ENCODE results near the gene HLX. TPM values are rescaled to one million over a fixed set of nuclear protein-coding genes. Genes with fewer than 3 reads are reported as not detected.

HLX gene
- total RNA-seq, 1 experiment from 2014 or later: not detected

DNA sequence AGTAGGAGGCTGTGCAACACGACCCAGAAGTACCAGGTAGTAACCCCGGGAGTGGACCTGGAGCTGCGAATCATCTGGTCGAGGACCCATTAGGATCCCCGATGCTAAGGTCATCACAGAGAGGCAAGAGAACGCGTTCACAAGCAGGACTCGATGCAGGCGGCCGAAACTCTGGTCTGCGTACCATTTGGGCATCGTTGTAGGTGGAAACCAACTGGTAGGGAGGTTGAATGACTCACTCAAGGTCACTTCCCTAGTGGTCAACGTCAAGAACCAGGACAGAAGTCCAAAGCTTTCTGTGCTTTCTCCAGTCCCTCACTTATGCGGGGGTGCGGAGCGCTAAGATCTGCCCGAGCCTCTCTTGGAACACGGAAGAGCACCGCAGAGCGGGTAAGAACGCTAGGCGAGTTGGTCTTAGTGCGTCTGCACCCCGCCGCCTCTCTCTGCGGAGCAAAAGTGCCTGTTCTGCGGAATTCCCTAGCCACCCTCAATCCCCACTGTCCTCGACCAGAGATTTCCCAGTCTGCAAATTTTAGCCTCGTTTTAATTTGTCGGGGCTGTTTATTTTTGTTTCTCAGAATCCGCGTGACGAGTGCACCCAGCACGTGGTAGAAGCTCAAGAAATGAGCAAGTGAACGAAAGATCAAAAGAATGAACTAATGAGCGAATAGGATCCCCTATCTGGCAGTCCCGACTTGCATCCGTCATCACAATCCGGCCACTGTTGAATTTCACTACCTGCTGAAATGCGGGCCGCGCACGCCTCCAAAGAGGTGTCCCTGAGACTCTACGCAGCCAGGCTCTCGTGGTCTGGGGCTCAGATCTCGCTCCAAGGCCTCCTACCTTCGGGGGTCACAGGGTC is 12.2 kb downstream of the HLX start:
- no peaks in the 10 kb centered on the region for H3K36me3 ChIP-seq (ENCODE audit: insufficient read depth, low read length)
- no peaks in the 10 kb centered on the region for H3K27me3 ChIP-seq (ENCODE audit: low read length)
- no peaks in the 10 kb centered on the region for H4K20me1 ChIP-seq (ENCODE audit: insufficient read depth, low read depth, low read length)
- H3K4me1 ChIP-seq (ENCODE audit: low read length): no peaks in the 10 kb centered on the region
- no peak overlapping the region for H3K4me2 ChIP-seq (ENCODE audit: low read depth, low read length, poor library complexity, severe bottlenecking)
- no peaks in the 10 kb centered on the region for H3K9me3 ChIP-seq (ENCODE audit: low read length)
- no peak overlapping the region for H3K4me3 ChIP-seq (ENCODE audit: low read length)
- no peak for DNase-seq
- H3K9ac ChIP-seq (ENCODE audit: low read length): no peak overlapping the region
- no peak overlapping the region for H2AFZ ChIP-seq (ENCODE audit: low read length)
- H3K79me2 ChIP-seq (ENCODE audit: low read length): no peaks in the 10 kb centered on the region
- no peak overlapping the region for H3K27ac ChIP-seq (ENCODE audit: low read length)
- no peaks in the 10 kb centered on the region for H3K9me2 ChIP-seq (replicated peaks; ENCODE audit: insufficient read depth, low read length)

DNA sequence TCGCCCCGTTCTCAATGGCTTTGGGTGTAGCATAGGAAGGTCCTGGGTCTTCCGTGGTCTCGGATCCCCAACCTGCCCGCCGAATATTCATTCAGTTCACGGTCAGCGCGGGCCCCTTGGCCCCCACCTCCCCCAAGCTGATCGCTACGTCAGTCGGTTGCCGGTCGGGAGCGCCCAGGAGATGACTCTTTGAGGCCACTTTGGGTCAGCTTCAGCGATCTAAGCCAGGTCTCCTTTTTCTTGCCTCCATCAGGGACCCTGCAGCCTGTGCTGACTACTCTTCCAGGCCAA is 12.8 kb downstream of the HLX start:
- H3K9ac ChIP-seq (ENCODE audit: low read length): no peak overlapping the region

DNA sequence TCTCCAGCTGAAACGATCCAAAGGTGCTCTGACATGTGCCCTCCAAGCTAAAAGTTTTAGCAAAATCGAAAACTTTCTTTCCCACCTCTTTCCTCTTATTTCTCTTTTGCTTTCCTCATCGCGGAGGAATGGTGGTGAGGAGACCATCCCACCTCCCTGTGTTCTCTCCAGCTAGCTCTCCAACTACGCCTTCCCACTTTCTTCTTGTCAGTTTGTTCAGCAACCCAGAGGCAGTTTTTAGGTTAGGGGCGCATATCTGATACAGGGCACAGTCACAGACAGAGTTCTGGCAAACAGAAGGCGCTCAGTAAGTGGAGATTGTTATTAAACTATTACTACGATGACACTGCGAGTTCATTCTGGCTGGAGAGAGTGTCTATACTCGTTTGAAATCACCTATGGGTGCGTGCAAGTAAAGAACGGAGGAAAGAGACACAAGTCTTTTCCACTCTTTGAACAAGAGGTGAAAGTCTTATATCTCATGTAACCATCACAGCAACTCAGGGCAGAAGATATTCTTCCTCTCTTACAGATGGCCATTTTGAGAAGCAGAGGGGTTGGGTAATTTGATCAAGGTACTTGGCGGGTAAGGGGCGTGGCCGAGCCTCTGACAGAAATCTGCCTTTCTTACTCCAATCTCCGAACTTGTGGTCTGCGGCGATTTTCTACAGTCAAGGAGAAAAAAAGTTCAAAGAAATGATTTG is 13.9 kb downstream of the HLX start:
- Histone ChIP-seq H3K27ac (ENCODE audit: low read length) (no peak overlapping the region), H3K27me3 (ENCODE audit: low read length) (no peaks in the 10 kb centered on the region), H3K9me3 (ENCODE audit: low read length) (no peaks in the 10 kb centered on the region), H3K36me3 (ENCODE audit: insufficient read depth, low read length) (no peaks in the 10 kb centered on the region), H3K79me2 (ENCODE audit: low read length) (no peaks in the 10 kb centered on the region), H2AFZ (ENCODE audit: low read length) (no peak overlapping the region), H3K4me2 (ENCODE audit: low read depth, low read length, poor library complexity, severe bottlenecking) (no peak overlapping the region), H3K4me3 (ENCODE audit: low read length) (no peak overlapping the region), H3K9ac (ENCODE audit: low read length) (no peak overlapping the region), H4K20me1 (ENCODE audit: insufficient read depth, low read depth, low read length) (no peaks in the 10 kb centered on the region), H3K4me1 (ENCODE audit: low read length) (no peaks in the 10 kb centered on the region), H3K9me2 (replicated peaks; ENCODE audit: insufficient read depth, low read length) (no peaks in the 10 kb centered on the region)
- DNase-seq: no peak

More for the DNA sequence above, 12.8 kb downstream of the HLX start:
- no peaks in the 10 kb centered on the region for H3K9me3 ChIP-seq (ENCODE audit: low read length)
- no peaks in the 10 kb centered on the region for H3K27me3 ChIP-seq (ENCODE audit: low read length)
- H3K36me3 ChIP-seq (ENCODE audit: insufficient read depth, low read length): no peaks in the 10 kb centered on the region
- no peak overlapping the region for H3K4me3 ChIP-seq (ENCODE audit: low read length)
- H3K4me1 ChIP-seq (ENCODE audit: low read length): no peaks in the 10 kb centered on the region
- no peak overlapping the region for H3K27ac ChIP-seq (ENCODE audit: low read length)
- no peak for DNase-seq
- no peak overlapping the region for H3K4me2 ChIP-seq (ENCODE audit: low read depth, low read length, poor library complexity, severe bottlenecking)
- H4K20me1 ChIP-seq (ENCODE audit: insufficient read depth, low read depth, low read length): no peaks in the 10 kb centered on the region
- no peaks in the 10 kb centered on the region for H3K9me2 ChIP-seq (replicated peaks; ENCODE audit: insufficient read depth, low read length)
- no peak overlapping the region for H2AFZ ChIP-seq (ENCODE audit: low read length)
- H3K79me2 ChIP-seq (ENCODE audit: low read length): no peaks in the 10 kb centered on the region

GRCh38 chr1:220893701-220894024 is 14.4 kb downstream of the HLX start:
- Histone ChIP-seq H3K4me2 (ENCODE audit: low read depth, low read length, poor library complexity, severe bottlenecking) (no peak overlapping the region), H3K9ac (ENCODE audit: low read length) (no peak overlapping the region), H3K9me3 (ENCODE audit: low read length) (no peaks in the 10 kb centered on the region), H4K20me1 (ENCODE audit: insufficient read depth, low read depth, low read length) (no peaks in the 10 kb centered on the region), H3K4me1 (ENCODE audit: low read length) (no peaks in the 10 kb centered on the region), H3K4me3 (ENCODE audit: low read length) (no peak overlapping the region), H3K27me3 (ENCODE audit: low read length) (no peaks in the 10 kb centered on the region), H2AFZ (ENCODE audit: low read length) (no peak overlapping the region), H3K27ac (ENCODE audit: low read length) (no peak overlapping the region), H3K79me2 (ENCODE audit: low read length) (no peaks in the 10 kb centered on the region), H3K36me3 (ENCODE audit: insufficient read depth, low read length) (no peaks in the 10 kb centered on the region), H3K9me2 (replicated peaks; ENCODE audit: insufficient read depth, low read length) (no peaks in the 10 kb centered on the region)
- no peak for DNase-seq

GRCh38 chr1:220894025-220894923 is 15.0 kb downstream of the HLX start:
- no peaks in the 10 kb centered on the region for H3K36me3 ChIP-seq (ENCODE audit: insufficient read depth, low read length)
- H3K27me3 ChIP-seq (ENCODE audit: low read length): no peaks in the 10 kb centered on the region
- no peaks in the 10 kb centered on the region for H3K4me1 ChIP-seq (ENCODE audit: low read length)
- no peak overlapping the region for H3K27ac ChIP-seq (ENCODE audit: low read length)
- H3K9me2 ChIP-seq (replicated peaks; ENCODE audit: insufficient read depth, low read length): no peaks in the 10 kb centered on the region
- H2AFZ ChIP-seq (ENCODE audit: low read length): no peak overlapping the region
- H4K20me1 ChIP-seq (ENCODE audit: insufficient read depth, low read depth, low read length): no peaks in the 10 kb centered on the region
- no peak overlapping the region for H3K4me3 ChIP-seq (ENCODE audit: low read length)
- no peak overlapping the region for H3K9ac ChIP-seq (ENCODE audit: low read length)
- H3K9me3 ChIP-seq (ENCODE audit: low read length): no peaks in the 10 kb centered on the region
- no peak overlapping the region for H3K4me2 ChIP-seq (ENCODE audit: low read depth, low read length, poor library complexity, severe bottlenecking)
- no peaks in the 10 kb centered on the region for H3K79me2 ChIP-seq (ENCODE audit: low read length)
- no peak for DNase-seq

DNA sequence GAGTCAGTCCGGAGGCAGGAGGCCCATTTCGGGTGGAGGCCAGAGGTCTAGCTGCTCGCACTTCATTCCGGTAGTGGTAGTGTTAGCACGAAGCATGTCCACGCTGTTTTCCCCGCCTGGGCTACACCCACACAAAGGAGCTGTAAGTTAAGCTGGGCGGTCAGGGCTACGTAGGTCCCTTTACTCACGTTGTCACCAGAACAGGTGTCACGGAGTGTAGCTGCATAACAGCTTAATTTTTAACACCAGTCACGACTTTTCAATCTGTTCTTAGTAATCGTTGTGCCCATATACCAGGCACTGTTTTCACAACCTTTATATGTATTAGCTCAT is 15.6 kb downstream of the HLX start:
- H3K4me2 ChIP-seq (ENCODE audit: low read depth, low read length, poor library complexity, severe bottlenecking): no peak overlapping the region
- H3K36me3 ChIP-seq (ENCODE audit: insufficient read depth, low read length): no peaks in the 10 kb centered on the region
- no peaks in the 10 kb centered on the region for H4K20me1 ChIP-seq (ENCODE audit: insufficient read depth, low read depth, low read length)
- H3K9ac ChIP-seq (ENCODE audit: low read length): no peak overlapping the region
- DNase-seq: no peak
- H3K9me3 ChIP-seq (ENCODE audit: low read length): no peaks in the 10 kb centered on the region
- no peak overlapping the region for H2AFZ ChIP-seq (ENCODE audit: low read length)
- H3K79me2 ChIP-seq (ENCODE audit: low read length): no peaks in the 10 kb centered on the region
- no peak overlapping the region for H3K27ac ChIP-seq (ENCODE audit: low read length)
- H3K4me3 ChIP-seq (ENCODE audit: low read length): no peak overlapping the region
- no peaks in the 10 kb centered on the region for H3K27me3 ChIP-seq (ENCODE audit: low read length)
- no peaks in the 10 kb centered on the region for H3K9me2 ChIP-seq (replicated peaks; ENCODE audit: insufficient read depth, low read length)
- no peaks in the 10 kb centered on the region for H3K4me1 ChIP-seq (ENCODE audit: low read length)

DNA sequence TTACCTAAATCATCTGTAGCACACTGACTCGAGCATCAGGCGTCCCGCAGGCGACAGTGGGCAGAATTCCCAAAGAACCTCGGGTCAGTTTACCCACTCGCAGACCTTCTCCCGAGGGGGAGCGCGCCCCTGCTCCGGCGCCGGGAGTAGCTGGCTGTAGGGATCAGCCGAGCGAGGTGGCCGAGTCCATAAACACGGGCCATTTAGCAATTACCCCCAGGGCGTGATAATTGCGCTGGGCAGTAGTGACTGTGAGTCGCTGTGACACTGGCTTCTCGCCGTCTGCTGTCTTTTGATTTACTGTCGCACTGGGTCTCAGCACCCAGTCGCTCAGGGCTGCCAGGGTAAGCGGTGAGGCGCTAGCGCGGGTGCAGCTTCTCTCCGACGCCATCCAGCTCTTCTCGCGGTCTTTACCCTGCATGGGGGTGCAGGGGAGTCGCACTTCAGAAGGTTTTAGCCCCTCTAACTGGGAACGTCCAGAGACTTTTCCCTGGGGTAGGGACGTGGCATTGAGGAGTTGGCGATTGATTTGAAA is 16.2 kb downstream of the HLX start:
- Histone ChIP-seq H3K4me2 (ENCODE audit: low read depth, low read length, poor library complexity, severe bottlenecking) (no peak overlapping the region), H3K4me3 (ENCODE audit: low read length) (no peak overlapping the region), H3K9ac (ENCODE audit: low read length) (no peak overlapping the region), H2AFZ (ENCODE audit: low read length) (no peak overlapping the region), H3K9me3 (ENCODE audit: low read length) (no peaks in the 10 kb centered on the region), H3K27me3 (ENCODE audit: low read length) (no peaks in the 10 kb centered on the region), H3K79me2 (ENCODE audit: low read length) (no peaks in the 10 kb centered on the region), H3K4me1 (ENCODE audit: low read length) (no peaks in the 10 kb centered on the region), H3K9me2 (replicated peaks; ENCODE audit: insufficient read depth, low read length) (no peaks in the 10 kb centered on the region), H3K27ac (ENCODE audit: low read length) (no peak overlapping the region), H4K20me1 (ENCODE audit: insufficient read depth, low read depth, low read length) (no peaks in the 10 kb centered on the region), H3K36me3 (ENCODE audit: insufficient read depth, low read length) (no peaks in the 10 kb centered on the region)
- no peak for DNase-seq

DNA sequence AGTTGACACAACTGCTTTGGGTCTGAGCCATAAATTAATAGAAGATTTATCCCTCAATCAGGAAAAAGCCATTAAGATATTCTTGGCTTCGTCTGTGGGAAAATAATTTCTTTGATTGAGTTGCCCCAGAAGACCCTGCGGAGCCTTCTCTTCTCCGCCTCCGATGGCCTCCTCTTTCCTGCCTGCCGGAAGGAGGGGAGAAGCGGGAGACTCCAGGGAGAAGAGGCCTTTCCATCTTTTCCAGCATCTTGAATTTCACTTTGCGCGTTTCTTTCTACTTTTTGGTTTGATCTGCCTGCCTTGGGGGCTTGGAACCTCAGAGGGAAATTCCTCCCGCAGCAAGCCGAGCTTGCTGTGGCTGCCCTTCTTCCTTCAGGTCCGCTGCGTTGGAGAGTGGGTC is 16.8 kb downstream of the HLX start:
- Histone ChIP-seq H3K9ac (ENCODE audit: low read length) (no peak overlapping the region), H3K27me3 (ENCODE audit: low read length) (no peaks in the 10 kb centered on the region), H2AFZ (ENCODE audit: low read length) (no peak overlapping the region), H3K9me2 (replicated peaks; ENCODE audit: insufficient read depth, low read length) (no peaks in the 10 kb centered on the region), H3K79me2 (ENCODE audit: low read length) (no peaks in the 10 kb centered on the region), H3K4me2 (ENCODE audit: low read depth, low read length, poor library complexity, severe bottlenecking) (no peak overlapping the region), H4K20me1 (ENCODE audit: insufficient read depth, low read depth, low read length) (no peaks in the 10 kb centered on the region), H3K36me3 (ENCODE audit: insufficient read depth, low read length) (no peaks in the 10 kb centered on the region), H3K4me3 (ENCODE audit: low read length) (no peak overlapping the region), H3K4me1 (ENCODE audit: low read length) (no peaks in the 10 kb centered on the region), H3K27ac (ENCODE audit: low read length) (no peak overlapping the region), H3K9me3 (ENCODE audit: low read length) (no peaks in the 10 kb centered on the region)
- no peak for DNase-seq
